ENCODE results near the gene LRP11.
A peak's percentile ranks its signal among the peaks of the same experiment; 100 is the strongest.
"Not testable (repeated sequence)": the region's sequence is repeated elsewhere in the genome, so short reads cannot be mapped to it uniquely, and the experiment has no call there.

The LRP11 gene

DNA sequence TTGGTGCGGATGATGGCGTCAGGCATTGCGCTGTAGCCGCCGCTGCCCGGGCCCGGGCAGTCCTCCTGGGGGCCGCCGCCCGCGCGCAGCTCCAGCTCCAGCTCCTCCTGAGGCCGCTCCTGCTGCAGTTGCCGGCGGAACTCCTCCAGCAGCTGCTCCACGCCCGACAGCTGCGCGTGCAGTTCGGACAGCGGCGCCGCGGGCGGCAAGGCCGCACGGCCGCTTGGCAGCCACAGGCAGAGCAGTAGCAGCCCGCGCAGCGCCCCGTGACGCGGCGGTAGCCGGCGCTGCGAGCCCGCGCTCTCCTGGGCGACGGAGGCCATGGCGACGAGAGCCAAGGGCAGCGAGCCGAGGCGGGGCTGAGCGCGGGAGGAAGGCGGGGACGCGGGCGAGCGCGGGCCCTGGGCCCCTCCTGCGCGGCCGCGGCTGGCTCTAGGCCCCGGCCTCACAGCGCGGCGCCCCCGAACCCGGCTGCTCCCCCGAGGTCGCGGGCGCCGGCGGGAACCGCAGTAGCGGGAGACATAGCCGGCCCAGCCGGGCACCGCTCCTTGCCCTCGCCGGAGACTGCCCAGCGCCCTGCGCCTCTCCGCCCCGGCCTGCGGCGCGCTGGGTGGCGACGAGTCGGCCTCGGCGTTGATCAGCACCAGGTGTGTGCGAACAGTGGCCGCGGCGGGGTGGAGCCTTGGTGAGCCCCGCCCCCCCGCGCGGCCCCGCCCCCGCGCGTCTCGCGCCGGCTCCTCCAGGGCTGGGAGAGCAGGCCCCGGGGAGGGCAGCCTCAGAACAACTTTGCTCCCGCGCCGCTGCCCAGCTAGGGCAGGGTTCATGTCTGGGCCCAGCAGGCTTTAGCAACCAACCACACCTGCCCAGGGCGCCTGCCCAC, at the start of gene LRP11:
Gene LRP11 (minus strand): TSS at position 662 of the 880 bp plus-strand sequence. CDS start 339 bp downstream, at position 323.
- peak; percentile 59 to 64 for DNase-seq (ENCODE audit: low read depth in 2 of 2)

- no peak for DNase-seq (ENCODE audit: low read depth in 2 of 2)
These were observed 49.5 kb upstream of the LRP11 start for GRCh38 chr6:149913540-149914240.

DNA sequence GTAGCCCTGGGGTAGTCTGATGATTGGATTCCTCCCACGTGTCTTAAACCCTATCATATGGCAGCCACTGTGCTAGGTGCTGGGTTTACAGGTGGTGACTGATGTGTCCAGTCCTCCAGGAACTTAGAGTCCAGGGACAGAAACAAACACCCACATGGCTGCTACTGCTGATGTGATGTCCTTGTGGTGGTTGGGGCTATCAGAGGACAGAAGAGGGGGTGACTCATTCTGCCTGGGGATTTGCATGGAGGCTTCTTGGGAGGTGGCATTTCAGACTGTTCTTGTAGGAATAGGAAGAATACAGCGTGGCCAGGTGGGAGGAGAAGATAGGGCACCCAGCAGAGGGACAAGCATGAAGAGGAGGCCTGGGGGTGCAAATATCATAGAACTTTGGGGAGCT, 48.9 kb upstream of the LRP11 start:
- DNase-seq (ENCODE audit: low read depth in 2 of 2), result no peak

DNA sequence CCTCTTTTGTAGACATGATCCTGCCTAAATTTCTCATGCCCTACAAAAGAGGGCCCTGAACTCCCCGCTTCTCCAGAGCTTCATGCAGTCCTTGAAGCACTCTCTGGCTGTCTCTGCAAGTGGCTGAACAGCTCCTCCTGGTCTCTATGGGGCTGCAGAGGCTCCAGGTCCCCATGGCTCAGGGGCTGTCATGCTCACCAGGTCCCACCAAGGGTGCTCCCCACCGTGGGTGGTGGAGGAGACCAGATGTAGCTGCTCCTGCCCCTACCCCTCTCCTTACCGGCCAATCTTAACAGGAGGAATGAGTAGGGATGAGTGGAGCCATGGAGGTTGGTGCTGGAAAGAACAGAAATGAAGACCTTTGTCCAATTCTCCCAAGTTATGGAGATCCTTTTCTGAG, 48.5 kb upstream of the LRP11 start:
- DNase-seq (ENCODE audit: low read depth in 2 of 2), result not testable (repeated sequence)

DNA sequence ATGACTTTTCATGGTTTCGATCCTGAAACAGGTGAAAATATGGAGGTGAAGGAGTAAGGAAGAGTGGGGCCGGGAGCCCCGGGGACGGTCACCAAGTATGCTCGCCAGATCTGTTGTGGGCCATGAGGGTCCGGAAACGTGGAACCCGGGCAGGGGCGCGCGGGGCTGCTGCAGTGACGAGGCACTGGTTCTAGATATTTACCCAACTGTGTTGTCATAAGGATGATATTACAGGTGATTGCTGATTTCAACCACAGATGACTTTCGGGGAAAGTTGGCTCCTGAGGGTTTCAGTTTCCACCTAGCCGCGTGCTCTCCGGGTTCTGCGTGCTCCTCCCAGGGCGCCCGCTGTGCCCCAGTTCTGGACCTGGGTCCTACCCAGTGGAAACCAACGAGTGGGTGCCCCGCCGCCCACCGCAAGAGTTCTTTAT, 46.6 kb upstream of the LRP11 start:
- DNase-seq (ENCODE audit: low read depth in 2 of 2), result no peak

- DNase-seq (ENCODE audit: low read depth in 2 of 2), result no peak
These were observed 45.7 kb upstream of the LRP11 start for GRCh38 chr6:149909701-149910470.

DNA sequence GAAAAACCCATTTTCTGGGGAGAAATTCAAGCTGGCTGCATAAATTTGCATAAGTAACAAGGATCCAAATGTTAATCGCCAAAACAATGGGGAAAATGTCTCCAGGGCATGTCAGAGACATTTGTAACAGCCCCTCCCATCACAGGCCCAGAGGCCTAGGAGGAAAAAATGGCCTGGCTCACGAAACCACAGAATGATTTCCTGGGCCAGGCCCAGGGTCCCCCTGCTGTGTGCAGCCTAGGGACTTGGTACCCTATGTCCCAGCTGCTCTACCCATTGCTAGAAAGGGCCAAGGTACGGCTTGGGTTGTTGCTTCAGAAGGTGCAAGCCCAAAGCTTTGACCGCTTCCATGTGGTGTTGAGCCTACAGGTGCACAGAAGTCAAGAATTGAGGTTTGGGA, 44.3 kb upstream of the LRP11 start:
- not testable (repeated sequence) for DNase-seq (ENCODE audit: low read depth in 2 of 2)

GRCh38 chr6:149907317-149907716, 43.2 kb upstream of the LRP11 start:
- no peak for DNase-seq (ENCODE audit: low read depth in 2 of 2)

DNA sequence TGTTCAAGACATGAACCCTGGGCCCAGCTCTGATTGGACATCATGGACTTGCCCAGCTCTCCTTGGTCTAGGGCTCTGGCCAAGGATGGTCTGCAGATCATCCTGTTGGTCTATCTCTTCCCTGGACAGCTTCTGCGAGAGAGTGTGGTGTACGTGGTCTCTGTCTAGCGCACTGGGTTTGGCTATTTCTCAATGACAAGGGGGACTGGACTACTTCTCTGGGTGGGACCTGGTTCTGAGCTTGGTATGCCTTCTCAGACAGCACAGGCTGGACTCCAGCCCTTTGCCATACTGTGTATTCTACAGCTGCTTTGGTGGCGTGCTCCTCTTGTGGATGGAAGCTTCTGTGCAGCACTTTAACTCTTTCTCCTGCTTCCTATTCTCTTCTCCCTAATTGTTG, 42.2 kb upstream of the LRP11 start:
- DNase-seq (ENCODE audit: low read depth in 2 of 2), result no peak

GRCh38 chr6:149905911-149906371, 41.8 kb upstream of the LRP11 start:
- no peak for DNase-seq (ENCODE audit: low read depth in 2 of 2)

GRCh38 chr6:149905371-149905910, 41.3 kb upstream of the LRP11 start:
- no peak for DNase-seq (ENCODE audit: low read depth in 2 of 2)

DNA sequence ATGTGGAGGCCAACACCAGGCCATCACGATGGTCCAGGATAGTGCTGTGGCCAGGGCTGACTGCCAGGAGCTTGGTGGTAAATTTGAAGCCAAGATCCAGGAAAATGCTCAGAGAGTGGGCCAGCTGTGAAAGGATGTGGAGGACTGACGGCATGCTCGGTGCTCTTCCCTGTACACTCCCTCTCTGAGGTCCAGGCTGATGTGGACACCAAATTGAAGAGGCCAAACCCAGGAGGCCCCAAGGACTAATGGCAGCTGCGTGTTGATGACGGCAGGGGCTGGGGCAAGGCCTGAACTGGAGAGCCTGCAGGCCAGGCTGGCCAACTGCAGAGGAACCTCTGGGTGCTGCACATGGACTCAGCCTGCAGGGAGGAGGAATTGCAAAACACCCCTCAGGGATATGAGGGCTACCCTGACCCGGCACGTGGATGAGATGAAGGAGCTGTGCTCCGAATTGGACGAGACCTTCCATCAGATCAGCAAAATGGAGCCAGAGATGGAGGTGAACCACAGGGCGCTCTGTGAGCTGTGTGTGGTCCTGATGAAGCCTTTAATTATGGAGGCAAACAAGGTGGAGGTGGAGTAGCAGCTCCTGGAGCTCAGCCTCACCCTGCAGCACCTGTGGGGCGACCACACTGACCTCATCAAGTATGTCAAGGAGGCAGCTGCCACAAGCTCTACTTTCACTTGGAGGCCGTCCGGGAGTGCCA, 40.7 kb upstream of the LRP11 start:
- DNase-seq (ENCODE audit: low read depth in 2 of 2), result no peak

DNA sequence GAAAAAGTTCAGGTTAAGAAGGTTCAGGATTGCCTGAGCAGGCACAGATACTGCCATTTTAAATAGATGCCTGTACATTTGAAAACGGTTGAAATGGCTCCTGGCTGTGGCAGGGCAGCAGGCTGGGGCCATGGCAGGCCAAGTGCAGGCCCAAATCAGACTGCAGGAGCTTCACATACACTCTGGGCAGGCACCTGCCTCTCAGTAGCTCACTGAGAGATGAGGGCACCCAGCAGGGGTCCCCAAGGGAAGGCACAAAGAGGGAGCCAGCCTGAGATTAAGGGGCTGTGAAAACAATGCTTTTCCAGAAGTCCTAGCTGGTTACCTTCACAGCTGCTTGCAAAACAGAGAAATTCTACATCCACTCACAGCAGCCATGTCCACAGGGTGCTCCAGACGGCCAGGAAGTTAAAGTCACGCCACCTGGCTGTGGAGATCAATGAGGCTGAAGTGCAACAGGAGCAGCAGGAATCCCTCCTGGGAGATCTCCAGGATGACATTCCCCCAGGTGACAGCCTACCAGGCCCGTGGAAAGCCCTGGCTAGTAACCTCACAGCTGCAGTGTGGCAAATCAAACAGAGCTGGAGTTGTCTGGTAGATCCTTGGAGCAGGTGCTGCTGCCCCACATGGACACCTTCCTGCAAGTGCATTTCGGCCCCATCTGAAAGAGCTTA, 39.9 kb upstream of the LRP11 start:
- DNase-seq (ENCODE audit: low read depth in 2 of 2), result no peak

GRCh38 chr6:149901444-149902140, 37.4 kb upstream of the LRP11 start:
- DNase-seq (ENCODE audit: low read depth in 2 of 2), result no peak

- DNase-seq (ENCODE audit: low read depth in 2 of 2), result no peak
These were observed 36.7 kb upstream of the LRP11 start for GRCh38 chr6:149900620-149901443.

DNA sequence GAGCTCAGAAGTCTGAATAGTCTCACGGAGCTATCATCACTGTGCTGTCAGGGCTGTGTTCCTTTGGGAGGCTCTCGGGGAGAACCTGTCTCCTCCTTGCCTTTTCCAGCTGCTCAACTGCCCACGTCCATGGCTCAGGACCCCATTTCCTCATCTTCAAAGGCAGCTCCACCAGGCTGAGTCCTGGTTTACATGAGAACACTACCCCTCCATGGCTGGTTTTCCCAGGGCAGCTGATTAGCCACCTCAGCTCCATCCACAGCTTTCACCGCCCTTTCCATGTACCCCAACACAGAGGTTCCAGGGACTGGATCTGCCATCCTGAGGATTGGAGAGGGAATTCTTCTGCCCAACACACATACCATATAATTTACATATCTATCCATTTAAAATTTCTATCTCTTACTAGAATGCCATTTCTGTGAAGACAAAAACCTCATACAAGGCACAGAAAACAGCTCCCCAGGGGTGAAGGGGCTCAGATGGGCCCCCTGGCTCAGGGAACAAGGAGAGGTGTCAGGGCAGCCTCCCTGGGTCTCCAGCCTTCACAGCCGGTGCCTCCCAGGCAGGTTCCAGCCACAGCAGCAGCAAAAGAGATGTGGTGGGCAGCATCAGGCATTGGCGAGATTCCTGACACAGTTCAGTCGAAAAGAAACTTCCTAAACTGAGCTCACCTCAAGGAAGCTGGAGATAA, 35.9 kb upstream of the LRP11 start:
- DNase-seq (ENCODE audit: low read depth in 2 of 2), result no peak

DNA sequence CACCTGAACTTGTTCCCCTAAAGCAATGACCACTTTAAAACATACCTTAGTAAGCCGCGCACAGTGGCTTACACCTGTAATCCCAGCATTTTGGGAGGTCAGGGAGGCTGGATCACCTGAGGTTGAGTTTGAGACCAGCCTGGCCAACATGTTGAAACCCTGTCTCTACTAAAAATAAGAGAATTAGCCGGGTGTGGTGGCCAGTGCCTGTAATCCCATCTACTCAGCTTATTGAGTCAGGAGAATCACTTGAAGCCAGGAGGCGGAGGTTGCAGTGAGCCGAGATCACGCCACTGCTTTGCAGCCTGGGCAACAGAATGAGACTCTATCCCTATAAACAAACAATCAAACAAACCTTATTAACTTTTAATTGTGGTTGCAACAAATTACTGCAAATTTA, 35.3 kb upstream of the LRP11 start:
- no peak for DNase-seq (ENCODE audit: low read depth in 2 of 2)

DNA sequence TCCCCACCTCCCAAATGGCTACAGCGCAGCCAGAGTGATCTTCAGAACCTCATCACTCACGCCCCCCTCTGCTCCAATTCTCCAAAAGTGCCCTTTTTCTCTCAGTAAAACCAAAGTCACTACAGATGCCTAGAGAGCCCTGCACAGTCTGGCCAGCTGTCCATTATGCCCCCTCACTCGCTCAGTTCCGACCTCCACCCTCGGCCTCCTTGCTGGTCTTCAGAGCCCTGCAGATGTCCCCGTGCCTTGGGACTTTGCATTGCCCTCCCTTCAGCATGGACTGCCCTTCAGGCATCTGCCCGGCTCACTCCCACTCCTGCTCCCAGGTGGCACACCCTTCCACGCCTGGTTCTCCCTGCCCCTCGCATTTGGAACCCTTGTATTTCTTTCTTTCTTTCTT, 34.8 kb upstream of the LRP11 start:
- DNase-seq (ENCODE audit: low read depth in 2 of 2), result no peak
